Kidney (tissue), 14 donors: Measurements from ENCODE around the gene AMTN. TPM values are rescaled to one million over a fixed set of nuclear protein-coding genes. Genes with fewer than 3 reads are reported as not detected.

ENCODE experiments used
- DNase-seq, 5 donors: peaks; one replicate each; pipeline ENCODE4 v3.0.0-alpha.2; 2013 to 2020
- FAIRE-seq: peaks from 2 replicates; lab custom pipeline; 2012; peaks lifted over from hg19 to GRCh38; lab: Jason Lieb, UNC
- H3K27ac ChIP-seq, 2 donors: one replicate each; pipeline ENCODE4 v1.7.0; 2013; ENCODE audit warnings: low read depth in 2 of 2, low read length in 2 of 2, inconsistent platforms in 1 of 2
- H3K27me3 ChIP-seq: one replicate; pipeline ENCODE4 v1.7.1; 2013; ENCODE audit warnings: low read length, inconsistent platforms; ENCODE audit not compliant: control insufficient read depth, insufficient read depth
- H3K36me3 ChIP-seq, 3 donors: one replicate each; pipeline versions ENCODE4 v1.7.0 to v1.7.1; 2013; ENCODE audit warnings: low read length in 3 of 3, control low read depth in 1 of 3, inconsistent platforms in 1 of 3; ENCODE audit not compliant: insufficient read depth in 3 of 3, control insufficient read depth in 2 of 3
- H3K4me1 ChIP-seq, 3 donors: one replicate each; pipeline versions ENCODE4 v1.7.0 to v1.7.1; 2013; ENCODE audit warnings: low read length in 3 of 3, inconsistent platforms in 1 of 3, low read depth in 1 of 3; ENCODE audit not compliant: control insufficient read depth in 2 of 3, insufficient read depth in 2 of 3
- H3K4me3 ChIP-seq, 3 donors: one replicate each; pipeline versions ENCODE4 v1.7.0 to v1.8.1; 2013; ENCODE audit warnings: low read length in 3 of 3, control low read depth in 1 of 3, inconsistent platforms in 1 of 3
- H3K9ac ChIP-seq, 3 donors: one replicate each; pipeline versions ENCODE4 v1.7.0 to v1.7.1; 2013; ENCODE audit warnings: low read length in 3 of 3, control low read depth in 1 of 3, inconsistent platforms in 1 of 3
- H3K9me3 ChIP-seq, 3 donors: one replicate each; pipeline versions ENCODE4 v1.7.0 to v1.7.1; 2013; ENCODE audit warnings: low read length in 3 of 3, control low read depth in 1 of 3, inconsistent platforms in 1 of 3; ENCODE audit not compliant: control insufficient read depth in 2 of 3, insufficient read depth in 1 of 3
- CTCF ChIP-seq: IDR thresholded peaks from 3 replicates; pipeline ENCODE4 v1.5.1; 2012; ENCODE audit warnings: mild to moderate bottlenecking, moderate library complexity, borderline replicate concordance; ENCODE audit not compliant: insufficient read depth; ENCODE audit errors: extremely low read depth
- intact Hi-C: fragments of 100-400 bp; cut with DNase I; formaldehyde crosslinking; loops from one replicate; pipeline ENCODE4 v1.11.1; 2022
- polyA plus RNA-seq: library from polyadenylated mRNA; stranded (reverse); fragments of 350-450 nt; fragmentation: Illumina TruSeq; extraction: RNeasy Lipid Tissue Mini Kit (QIAGEN cat#74804); gene quantifications from one replicate; pipeline ENCODE4 v1.2.3, GENCODE V29; 2014; ENCODE audit warnings: low read depth, low replicate concordance; ENCODE audit not compliant: insufficient read depth
- total RNA-seq: library from RNA; stranded (reverse); fragmentation: NEBNext Ultra II Directional; extraction: Animal tissue kit (Norgen Biotek cat#: 25700); gene quantifications from one replicate; pipeline ENCODE4 v1.2.1, GENCODE V29; 2021
- donor health status: control.
- donor health status: control.
- donor health status: control.
- donor health status: control.
- donor health status: control.
- donor health status: DM: yes; HTN: yes; CAD: no.
- donor health status: Normal renal cell carcinoma (clear cell type).

Gene AMTN
- total and polyA plus RNA-seq, 2 donors from 2014 or later = not detected

GRCh38 chr4:70559924-70560323 is 41.6 kb downstream of the AMTN start:
- Histone ChIP-seq H3K4me1 (no peaks in the 10 kb centered on the region), H3K27ac (no peak overlapping the region), H3K36me3 (no peaks in the 10 kb centered on the region), H3K9me3 (no peaks in the 10 kb centered on the region), H3K4me3 (no peak overlapping the region), H3K27me3 (no peaks in the 10 kb centered on the region), H3K9ac (no peak overlapping the region)
- intact Hi-C loops = no loop called here
- DNase-seq (no peak), FAIRE-seq (no peak)
- TF ChIP-seq CTCF = no peak

GRCh38 chr4:70564033-70564432 is 45.7 kb downstream of the AMTN start:
- H3K4me3 ChIP-seq = no peak overlapping the region
- FAIRE-seq = no peak
- intact Hi-C loops = no loop called here
- no peaks in the 10 kb centered on the region for H3K4me1 ChIP-seq
- no peak overlapping the region for H3K9ac ChIP-seq
- peak in 3 of 5 donors; percentile 6 to 25 (median 18) for DNase-seq
- no peaks in the 10 kb centered on the region for H3K36me3 ChIP-seq
- no peak for TF ChIP-seq CTCF
- peaks cover 0 to 1% (median 0%) of the 10 kb centered on the region in 3 donors for H3K9me3 ChIP-seq
- H3K27ac ChIP-seq = no peak overlapping the region
- H3K27me3 ChIP-seq = no peaks in the 10 kb centered on the region

- H3K27me3 ChIP-seq = no peaks in the 10 kb centered on the region
- H3K4me3 ChIP-seq = no peak overlapping the region
- no peaks in the 10 kb centered on the region for H3K36me3 ChIP-seq
- intact Hi-C loops = no loop called here
- FAIRE-seq (no peak), DNase-seq (no peak)
- H3K27ac ChIP-seq = no peak overlapping the region
- H3K9ac ChIP-seq = no peak overlapping the region
- no peak for TF ChIP-seq CTCF
- peaks cover 0 to 3% (median 0%) of the 10 kb centered on the region in 3 donors for H3K9me3 ChIP-seq
- no peaks in the 10 kb centered on the region for H3K4me1 ChIP-seq
These were observed 52.4 kb downstream of the AMTN start for GRCh38 chr4:70570796-70571195.

- H3K4me3 ChIP-seq = no peak overlapping the region
- H3K27ac ChIP-seq = no peak overlapping the region
- peaks cover 0 to 3% (median 0%) of the 10 kb centered on the region in 3 donors for H3K9me3 ChIP-seq
- no peaks in the 10 kb centered on the region for H3K27me3 ChIP-seq
- H3K4me1 ChIP-seq = no peaks in the 10 kb centered on the region
- H3K36me3 ChIP-seq = no peaks in the 10 kb centered on the region
- no peak for TF ChIP-seq CTCF
- intact Hi-C loops = no loop called here
- DNase-seq (peak in 4 of 5 donors; percentile 60 to 79 (median 74)), FAIRE-seq (no peak)
- no peak overlapping the region for H3K9ac ChIP-seq
These were observed 53.4 kb downstream of the AMTN start for GRCh38 chr4:70571772-70572171.
